ENCODE results near the gene XRCC3.

XRCC3 gene

DNA sequence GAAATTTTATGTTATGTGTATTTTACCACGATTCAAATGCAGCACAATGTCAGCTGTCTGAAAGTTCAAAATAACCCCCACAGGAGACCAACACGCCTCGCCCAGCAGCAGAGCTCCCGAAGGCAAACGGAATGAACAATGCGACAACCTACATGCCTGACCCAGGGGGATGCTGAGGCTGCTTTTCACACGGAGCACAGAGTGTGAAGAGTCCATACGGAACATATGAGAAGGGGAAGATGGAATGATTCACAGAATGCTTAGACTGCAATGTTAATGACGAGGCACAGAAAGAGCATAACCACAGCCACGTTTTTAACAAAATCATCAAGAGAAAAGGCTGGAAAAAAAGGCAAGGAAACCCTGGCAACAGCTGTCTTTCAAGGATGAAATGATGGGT lies 22.9 kb upstream of the XRCC3 start:
- no peak for DNase-seq

DNA sequence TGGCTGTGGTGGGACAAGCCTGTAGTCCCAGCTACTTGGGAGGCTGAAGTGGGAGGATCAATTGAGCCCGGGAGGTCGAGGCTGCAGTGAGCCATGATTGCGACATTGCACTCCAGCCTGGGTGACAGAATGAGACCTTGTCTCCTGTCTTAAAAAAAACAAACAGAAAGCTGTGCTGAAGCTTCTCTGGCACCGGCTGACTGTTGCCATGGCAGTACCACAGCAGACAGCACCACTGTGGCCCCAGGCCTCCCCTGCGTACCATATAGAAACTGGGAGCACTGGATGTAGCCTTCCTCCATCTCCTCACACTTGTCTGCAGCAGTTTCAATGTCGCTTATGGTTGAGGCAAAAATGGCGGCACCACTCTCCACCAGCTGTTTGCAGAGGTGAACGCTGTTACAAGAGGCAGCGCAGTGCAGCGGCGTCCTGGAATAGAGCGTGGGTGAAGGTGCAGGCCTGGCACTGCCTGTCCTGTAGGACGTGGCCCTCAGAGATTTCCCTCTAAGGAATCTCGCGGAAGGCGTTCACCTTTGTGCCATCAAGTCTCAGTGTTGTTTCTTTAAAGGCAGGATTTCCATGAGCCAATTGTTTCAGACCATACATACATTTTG lies 22.3 kb upstream of the XRCC3 start:
- DNase-seq: no peak

DNA sequence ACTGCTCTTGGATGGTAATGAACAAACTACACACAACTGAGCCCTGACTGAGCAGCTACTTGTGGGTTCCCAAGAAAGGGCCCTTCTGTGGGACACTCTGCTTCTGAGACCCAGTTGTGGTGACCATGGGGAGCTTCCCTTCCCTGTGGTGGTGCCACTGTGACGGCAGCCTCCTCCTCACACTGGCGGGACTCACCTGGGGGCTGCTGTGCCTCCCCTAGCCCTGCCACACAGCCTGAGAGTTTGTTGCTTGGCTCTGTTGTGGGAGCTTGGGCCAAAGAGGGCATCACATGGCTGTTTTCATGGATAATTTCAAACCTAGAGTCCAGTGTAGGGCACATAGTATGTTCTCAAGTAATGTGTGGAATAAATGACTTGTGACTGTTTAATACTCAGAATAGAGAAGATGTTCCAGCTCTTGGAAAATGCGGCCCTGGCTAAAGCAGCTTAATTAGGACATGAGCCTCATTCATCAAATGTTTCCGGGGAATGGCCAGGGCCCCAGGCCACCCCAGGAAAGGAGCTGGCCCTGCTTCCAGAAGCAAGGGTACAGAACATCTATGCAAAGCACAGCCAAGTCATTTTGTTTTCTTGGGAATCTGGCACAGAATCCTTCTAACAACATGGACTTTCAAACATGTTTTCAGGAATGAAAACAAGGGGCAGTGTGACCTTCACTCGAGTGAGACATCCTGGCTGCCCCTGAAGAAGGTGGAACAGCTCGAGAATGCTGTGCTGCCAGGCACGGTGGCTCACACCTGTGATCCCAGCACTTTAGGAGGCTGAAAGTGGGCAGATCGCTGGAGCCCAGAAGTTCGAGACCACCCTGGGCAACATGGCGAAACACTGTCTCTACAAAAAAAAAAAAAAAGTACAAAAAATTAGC lies 21.5 kb upstream of the XRCC3 start:
- DNase-seq: no peak

DNA sequence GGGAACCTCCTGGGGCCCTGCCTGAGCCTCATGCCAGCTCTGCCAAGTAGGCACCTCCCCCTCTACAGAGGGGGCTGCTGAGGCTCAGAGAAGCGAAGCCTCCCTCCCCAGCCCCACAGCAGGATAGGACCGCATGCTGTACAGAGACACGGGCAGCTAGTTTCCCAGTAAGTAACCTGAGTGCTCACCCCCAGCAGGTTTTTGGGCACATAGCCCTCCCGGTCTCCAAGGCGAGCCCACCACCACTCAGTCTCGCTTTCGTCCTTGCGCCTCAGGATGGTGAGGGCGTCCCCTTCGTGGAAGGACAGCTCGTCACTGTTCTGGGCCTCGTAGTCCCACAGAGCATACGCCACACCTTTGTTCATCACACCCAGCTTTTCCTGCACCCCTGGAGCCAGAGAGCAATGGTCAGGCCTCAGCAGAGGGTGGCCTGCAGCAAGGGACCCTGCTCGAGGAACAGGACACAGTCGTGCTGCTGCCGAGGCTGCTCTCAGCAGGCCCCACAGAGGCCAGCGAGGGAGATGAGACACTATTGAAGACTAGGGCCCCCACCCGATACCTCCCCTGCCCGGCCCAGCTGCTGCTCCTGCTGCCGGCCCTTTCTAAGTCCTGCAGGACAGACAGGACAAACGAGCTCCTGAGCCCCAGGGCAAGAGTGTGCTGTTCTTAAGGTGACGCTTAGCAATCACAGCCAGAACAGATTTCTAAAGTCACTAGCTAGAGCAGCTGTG lies 20.7 kb upstream of the XRCC3 start:
- DNase-seq: no peak

DNA sequence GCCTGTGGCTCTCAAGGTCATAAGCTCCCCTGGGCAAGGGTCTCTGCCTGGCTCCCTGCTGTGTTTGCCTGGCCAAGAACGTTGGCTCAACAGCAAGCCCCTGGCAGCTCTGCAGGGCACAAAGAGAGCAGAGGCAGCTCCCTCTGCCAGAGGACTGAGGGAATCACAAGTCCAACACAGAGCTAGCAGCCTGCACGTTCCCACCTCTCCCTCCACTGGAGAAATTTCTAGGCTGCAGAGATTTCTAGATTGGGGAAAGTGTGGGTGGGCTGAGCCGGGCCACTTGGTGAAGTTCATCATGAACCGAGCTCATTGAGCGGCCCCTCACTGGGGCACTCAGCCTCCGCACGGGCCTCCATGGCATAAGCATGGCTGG lies 20.2 kb upstream of the XRCC3 start:
- no peak for DNase-seq

DNA sequence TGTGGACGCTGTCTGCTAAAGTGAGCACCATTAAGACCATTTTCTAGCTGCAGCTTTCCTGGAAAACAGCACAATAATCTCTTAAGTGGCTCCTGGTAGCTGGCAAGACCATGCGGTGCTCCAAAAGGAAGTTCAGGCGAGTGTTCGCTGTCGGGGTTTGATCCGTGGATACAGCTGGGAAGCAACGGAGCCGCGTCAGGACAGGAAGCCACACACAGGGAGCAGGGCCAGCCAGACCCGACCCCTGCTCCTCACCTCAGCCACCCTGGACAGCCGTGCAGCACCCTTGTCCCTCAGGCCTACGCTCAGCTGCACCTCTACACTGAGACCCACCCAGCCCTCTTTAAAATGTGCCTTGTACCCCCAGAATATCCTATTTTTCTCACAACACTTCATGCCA lies 19.8 kb upstream of the XRCC3 start:
- no peak for DNase-seq

DNA sequence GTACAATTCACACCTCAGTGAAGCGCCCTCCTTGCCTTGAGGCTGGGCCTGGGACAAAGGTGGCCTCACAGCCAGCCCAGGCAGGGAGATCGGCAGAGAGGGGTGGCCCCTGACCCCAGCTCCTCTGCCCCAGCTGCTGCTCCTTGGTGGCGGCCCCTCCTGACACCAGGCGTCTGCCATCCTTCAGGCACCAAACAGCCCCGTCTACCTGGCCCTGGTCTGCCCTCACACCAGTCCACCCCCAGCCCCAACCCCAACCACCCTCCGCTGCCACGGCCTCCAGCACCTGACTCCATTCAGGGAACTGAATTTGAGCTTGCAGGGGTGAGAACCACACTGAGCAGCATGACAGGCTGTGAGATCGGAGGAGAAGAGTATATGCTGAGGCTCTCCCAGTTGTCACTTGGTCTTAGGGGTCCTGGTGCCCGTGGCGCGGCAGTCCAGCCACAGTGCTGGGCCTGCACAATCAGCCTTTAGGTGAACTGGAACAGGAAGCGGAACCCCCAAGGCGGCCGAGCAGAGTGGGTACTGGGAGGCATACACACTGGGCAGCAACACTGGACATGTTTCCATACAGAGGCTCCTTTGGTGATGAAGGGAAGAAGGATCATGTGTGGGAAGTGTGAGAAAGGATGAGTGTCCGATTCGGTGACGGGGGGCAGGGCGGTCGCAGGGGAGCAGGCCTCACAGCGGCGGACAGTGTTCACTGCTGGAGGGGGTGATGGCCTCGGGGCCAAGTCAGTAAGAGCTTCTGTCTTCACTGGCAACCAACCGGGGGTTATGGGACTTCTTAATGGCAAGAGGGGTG lies 19.0 kb upstream of the XRCC3 start:
- no peak for DNase-seq

DNA sequence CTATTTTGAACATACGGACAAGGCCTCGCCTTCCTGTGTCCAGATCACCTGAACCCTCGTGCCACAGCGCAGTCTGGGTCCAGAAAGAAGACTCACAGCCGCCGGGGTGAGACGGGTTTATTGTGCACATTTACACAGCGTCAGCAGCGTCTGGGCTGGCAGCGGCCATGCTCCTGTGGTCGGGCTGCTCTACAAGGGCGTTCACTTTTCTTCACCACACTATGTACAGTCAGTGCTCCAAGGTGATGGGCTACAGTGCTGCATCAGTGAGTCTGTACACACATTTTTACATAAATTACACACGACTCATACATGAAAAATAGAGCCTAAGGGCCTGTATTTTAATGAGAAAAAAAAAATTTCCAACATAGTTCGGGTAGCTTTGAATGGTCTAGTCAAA lies 18.4 kb upstream of the XRCC3 start:
- no peak for DNase-seq

DNA sequence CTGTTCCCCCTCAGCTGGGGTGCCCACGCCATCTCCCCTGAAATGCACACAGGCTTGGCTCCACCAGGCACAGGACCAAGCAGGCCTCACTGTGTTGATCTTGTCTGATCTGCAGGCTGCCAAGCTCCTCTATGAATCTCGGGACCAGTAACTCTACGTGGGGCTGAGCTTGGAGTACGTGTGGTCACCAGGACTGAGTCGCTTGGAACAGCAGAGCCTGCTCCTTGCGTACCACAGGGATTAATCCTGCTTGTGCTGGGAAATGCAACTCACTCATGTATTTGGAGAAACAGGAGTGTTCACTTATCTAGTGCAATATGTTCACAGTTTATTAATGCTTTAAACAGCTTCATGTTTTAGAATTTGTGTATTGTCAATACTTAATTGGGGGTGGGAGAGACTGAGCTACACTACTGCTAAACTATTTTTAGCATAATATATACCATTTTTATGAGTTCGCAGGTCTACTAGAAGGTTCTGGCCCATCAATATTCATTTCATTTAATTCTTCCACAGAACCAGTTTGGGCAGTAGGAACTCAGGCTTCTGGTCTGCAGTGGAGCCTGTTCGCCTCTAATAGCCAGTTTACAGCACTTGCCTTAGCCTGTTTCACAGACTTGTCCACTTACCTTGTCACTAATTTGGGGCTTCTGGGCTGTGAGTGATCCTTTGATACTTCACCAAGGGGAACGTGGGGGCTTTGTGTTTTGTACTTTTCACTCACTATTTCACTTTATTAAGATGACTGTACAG lies 17.8 kb upstream of the XRCC3 start:
- DNase-seq: no peak

DNA sequence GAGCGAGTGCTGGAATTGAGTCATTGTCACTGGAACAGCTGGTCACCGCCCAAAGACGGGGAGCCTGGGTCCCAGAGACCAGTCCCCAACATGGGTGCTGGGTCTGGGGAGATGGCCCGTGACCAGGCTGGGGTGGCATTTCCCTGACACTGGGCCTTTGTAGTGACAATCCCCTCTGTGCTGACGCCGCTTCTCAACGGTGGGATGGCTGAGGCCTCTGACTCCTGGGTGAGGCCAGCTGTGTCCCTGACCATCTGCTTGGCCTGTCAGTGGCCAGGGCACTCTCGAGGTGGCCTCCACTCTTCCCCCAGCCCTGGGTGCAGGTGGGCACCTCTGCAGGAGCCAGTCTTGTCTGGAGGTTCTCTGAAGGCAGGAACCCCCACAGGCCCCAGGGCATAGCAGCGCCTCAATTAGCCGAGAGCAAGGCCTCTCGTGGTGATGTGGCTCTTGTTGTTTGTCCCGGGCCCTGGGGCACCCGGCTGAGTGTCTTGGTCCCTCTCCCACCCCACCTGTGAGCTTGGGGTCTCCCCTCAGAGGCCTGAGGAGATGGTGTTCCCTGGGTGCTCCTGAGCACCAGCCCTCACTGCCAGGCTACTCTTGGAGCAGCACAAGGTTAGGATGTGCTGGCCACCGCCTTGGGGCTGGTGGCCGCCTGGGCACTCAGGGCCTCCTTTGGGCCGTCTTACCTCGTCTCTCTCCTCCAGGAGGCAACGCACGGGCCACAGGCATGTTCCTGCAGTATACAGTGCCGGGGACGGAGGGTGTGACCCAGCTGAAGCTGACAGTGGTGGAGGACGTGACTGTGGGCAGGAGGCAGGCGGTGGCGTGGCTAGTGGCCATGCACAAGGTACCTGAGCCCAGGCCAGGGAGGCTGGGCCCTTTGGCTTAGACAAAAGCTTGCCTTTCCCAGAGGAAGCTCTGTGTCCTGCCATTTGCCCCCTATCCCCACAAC lies 16.9 kb upstream of the XRCC3 start:
- DNase-seq: no peak

DNA sequence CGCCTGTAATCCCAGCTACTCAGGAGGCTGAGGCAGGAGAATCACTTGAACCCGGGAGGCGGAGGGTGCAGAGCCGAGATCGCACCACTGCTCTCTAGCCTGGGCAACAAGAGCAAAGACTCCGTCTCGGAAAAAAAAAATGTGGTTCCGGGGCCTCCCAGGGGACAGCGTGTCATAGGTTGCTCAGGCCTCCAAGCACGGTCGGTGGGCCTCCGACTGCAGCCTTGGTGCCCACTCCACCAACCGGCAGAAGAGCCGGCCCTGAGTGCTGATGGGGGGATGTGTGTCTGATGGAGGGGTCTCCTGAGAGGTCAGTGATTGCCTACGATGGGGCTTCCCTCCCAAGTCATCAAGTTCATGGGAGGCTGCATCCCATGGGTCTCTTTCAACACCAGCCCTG lies 16.2 kb upstream of the XRCC3 start:
- no peak for DNase-seq

DNA sequence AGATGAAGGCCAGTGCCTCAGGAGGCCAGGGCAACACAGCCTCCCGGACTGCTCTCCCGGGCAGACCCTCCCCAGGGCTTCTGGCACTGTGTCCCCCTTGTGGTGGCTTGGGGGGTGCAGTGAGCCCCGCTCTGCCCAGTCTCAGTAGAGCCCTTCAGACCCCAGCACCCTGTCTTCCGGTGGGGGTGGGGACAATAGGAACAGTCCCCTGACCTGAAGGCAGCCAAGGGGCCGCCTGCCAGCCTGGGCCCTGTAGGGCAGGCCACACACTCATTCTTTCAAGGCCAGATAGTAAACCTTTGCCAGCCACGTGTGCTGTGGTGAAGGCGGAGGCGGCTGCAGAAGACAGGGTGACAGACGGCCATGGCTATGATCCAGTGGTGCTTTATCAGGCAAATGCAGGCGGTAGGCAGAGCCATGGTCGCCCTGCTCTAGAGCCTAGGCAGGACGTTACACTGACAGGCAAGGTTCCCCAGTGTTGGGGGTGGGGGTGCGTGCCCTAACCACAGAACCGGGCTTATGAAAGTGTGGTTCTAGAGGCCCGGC lies 15.3 kb upstream of the XRCC3 start:
- no peak for DNase-seq

DNA sequence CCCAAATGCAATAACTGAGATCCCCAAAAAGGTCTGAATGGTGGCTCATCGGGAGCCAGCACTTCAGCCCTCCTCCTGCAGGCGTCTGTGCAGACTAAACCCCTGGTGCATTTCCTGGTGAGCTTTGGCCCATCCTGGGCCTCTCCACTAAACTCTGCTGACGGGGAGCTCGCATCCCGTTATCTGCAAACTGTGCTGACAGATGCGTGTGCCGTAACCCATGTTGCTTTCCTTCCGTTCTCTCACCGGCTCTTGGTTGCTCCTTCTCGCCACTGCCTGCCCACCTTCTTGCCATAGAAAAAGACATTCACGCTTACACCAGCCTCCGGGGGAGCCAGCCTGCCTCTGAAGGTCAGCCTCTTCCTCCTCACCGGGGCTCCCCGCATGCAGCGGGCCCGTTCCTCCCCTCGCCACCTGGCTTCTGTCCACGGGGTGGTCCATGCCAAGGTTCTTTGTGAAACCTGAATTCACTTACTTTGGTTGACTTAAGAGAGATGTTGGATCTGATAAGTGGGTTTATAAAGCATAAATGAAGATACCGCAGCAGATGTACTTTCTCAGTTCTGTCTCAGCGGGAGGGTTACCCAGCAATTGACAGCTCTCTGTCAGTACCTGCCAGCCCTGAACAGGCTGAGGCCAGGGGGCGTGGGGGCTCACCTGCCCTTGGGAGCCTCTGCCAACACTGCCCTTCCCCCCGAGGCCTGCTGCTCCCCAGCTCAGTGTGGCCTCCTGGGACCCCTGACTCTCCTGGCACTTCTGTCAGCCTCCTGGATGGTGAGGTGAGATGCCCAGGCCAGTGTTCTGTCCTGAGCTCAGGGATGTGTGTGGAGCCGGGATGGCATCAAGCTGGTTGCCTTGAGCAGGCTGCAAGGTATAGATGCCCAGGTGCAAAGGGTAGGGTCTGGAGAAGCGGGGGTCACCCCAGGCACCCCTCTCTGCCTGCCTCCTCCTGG lies 14.5 kb upstream of the XRCC3 start:
- no peak for DNase-seq

DNA sequence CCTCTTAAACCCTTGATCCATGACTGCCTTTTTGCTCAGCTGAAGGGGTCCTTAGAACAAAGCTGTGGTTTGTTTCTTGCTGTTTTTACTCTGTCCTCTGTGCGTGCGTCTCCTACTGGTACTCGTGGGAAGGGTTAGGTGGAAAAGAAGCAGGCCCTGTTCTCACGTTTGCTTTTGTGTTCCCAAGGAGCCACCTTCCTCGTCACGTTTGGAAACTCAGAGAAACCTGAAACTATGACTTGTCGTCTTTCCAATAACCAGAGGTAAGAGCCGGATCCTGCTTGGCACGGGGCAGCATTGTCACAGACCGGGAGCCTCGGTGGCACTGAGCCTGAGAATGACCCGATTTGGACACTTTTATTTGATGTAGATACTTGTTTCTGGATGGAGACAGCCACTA lies 13.5 kb upstream of the XRCC3 start:
- peak; percentile 77 for DNase-seq

DNA sequence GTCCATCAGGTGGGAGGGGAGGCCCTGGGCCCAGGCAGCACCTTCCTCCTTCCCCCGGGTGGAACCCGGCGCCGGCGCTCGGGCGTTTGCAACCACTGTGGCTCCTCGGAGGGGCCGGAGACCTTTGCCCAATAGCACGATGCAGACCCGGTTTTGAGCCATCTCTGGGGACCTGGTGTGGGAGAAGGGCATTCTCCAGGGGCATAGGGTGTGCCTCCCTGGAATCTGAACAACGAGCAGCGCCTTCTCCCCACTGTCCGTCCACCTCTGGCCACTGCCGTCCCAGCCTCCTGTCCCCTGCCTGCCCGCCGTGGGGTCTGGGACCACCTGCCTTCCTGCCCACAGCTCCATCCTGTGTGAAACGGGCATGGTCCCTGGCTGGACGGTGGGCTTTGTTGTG lies 12.9 kb upstream of the XRCC3 start:
- DNase-seq: no peak

DNA sequence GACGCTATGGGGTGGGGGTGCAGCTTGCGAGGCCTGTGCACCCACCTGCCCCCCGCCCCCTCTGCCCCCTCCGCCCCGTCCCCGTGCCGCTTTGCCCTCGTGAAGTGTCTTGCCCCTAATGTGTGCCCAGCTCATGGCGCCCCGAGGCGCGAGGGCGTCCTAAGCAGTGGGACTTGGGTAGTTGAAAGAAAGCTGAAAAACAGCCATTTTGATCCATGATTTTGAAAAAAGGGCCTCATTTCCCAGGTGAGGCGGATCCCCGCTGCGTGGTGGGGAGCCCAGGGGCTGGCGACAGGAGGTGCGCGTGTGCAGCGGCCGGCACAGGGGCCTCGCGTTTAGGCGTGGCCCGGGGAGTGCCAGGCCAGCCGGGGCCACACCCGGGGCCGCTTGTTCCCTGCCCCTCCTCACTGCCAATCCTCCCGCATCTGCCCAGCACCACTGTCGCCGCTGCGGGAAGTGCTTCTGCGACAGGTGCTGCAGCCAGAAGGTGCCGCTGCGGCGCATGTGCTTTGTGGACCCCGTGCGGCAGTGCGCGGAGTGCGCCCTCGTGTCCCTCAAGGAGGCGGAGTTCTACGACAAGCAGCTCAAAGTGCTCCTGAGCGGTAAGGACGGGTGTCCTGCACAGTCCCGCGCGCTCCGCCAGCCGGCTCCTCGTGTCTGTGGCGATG lies 12.2 kb upstream of the XRCC3 start:
- no peak for DNase-seq

DNA sequence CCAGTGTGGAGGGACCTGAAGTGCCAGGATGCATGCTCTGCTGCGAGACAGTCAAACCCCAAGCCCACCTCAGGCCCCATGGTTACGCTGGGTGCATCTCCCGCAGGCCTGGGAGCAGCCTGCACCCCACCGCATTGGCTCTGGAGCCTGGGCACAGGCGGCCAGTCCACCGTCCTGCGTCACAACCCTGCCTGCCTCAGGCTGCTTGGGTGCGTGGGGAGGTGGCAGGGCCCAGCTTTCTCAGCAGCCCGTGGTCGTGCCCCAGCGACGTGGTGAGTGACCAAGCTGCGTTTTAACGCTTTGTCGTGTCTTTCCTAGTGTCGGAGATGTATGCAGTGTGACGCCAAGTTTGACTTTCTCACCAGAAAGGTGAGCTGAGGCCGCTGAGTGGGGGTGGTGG lies 11.2 kb upstream of the XRCC3 start:
- DNase-seq: no peak

DNA sequence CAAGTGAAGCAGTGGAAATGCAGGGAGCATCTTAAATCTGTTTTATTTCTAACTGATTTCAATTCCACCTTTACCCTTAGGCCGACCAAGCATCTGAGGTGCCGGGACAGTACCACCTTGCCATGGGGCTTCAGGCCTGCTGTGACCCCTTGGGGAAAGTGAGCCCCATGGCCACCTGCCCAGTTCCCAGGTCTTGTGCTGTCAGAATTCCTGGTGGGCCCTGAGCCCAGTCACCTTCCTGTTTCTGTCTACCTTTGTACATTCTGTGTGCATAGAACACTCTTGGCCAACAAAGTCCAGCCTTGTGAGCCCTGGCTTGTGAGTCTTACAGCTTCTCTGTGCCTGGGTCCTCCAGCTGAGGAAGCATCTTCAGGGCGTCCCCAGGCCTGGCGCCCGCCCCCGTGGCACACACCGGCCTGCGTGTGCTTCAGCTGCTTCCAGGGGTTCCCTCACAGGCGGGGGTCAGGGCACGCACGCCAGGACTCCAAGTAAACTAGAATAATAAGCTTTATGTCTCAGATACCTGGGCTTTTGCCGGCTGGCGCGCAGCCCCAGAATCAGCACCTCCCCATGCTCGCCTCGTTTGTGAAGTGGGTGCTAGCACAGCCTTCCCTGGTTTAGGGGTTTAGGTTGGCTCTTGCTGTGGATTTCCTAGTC lies 10.6 kb upstream of the XRCC3 start:
- DNase-seq: no peak
